Right ventricle myocardium inferior (tissue), 1 donor: Measurements from ENCODE around the gene ZNF618. TPM values are rescaled to one million over a fixed set of nuclear protein-coding genes. Genes with fewer than 3 reads are reported as not detected.

Experiments used
- ATAC-seq: fragments of 200-7000 bp; cut with Tn5 transposase; one replicate; pipeline ENCODE4 v1.9.1; 2020; ENCODE audit warnings: mild to moderate bottlenecking, moderate library complexity
- DNase-seq: peaks from one replicate; pipeline ENCODE4 v3.0.0; 2021; ENCODE audit errors: missing footprints
- intact Hi-C: fragments of 100-400 bp; cut with DNase I; formaldehyde crosslinking; loops from one replicate; pipeline ENCODE4 v1.11.0; 2022
- total RNA-seq: library from RNA; stranded (reverse); fragmentation: NEBNext Ultra II Directional; extraction: Animal tissue kit (Norgen Biotek cat#: 25700); gene quantifications from one replicate; pipeline ENCODE4 v1.2.1, GENCODE V29; 2021
- donor health status: DM: no; HTN: yes; CAD: no; lungs with severe emphysema.

The ZNF618 gene
- total RNA-seq, 1 donor from 2014 or later, result 1.6 TPM

- DNase-seq (no peak), ATAC-seq (no peak)
- intact Hi-C loops, result no loop called here
Observed at GRCh38 chr9:113903514-113904077, 27.5 kb downstream of the ZNF618 start.

- ATAC-seq (no peak), DNase-seq (no peak)
Observed at GRCh38 chr9:113906411-113907110, 30.5 kb downstream of the ZNF618 start.

GRCh38 chr9:113907282-113907681, 31.2 kb downstream of the ZNF618 start:
- DNase-seq (no peak), ATAC-seq (no peak)
- intact Hi-C loops, result no loop called here

More at GRCh38 chr9:113906411-113907110, 30.5 kb downstream of the ZNF618 start:
- intact Hi-C loops, result no loop called here

- no peak for ATAC-seq
- intact Hi-C loops, result no loop called here
- DNase-seq, result no peak
Observed at GRCh38 chr9:113909421-113909820, 33.3 kb downstream of the ZNF618 start.

GRCh38 chr9:113910036-113910639, 34.0 kb downstream of the ZNF618 start:
- ATAC-seq, result no peak

GRCh38 chr9:113911850-113912557, 35.9 kb downstream of the ZNF618 start:
- intact Hi-C loops, result no loop called here
- DNase-seq (no peak), ATAC-seq (no peak)

More at GRCh38 chr9:113910036-113910639, 34.0 kb downstream of the ZNF618 start:
- no peak for DNase-seq
- intact Hi-C loops, result no loop called here

- DNase-seq (no peak), ATAC-seq (no peak)
- intact Hi-C loops, result no loop called here
Observed at GRCh38 chr9:113912816-113913215, 36.7 kb downstream of the ZNF618 start.

- no peak for DNase-seq
- no peak for ATAC-seq
- intact Hi-C loops, result no loop called here
Observed at GRCh38 chr9:113913426-113914195, 37.5 kb downstream of the ZNF618 start.

GRCh38 chr9:113914517-113914916, 38.4 kb downstream of the ZNF618 start:
- ATAC-seq (no peak), DNase-seq (no peak)
- intact Hi-C loops, result no loop called here

- intact Hi-C loops, result no loop called here
- DNase-seq (no peak), ATAC-seq (no peak)
Observed at GRCh38 chr9:113915817-113916434, 39.8 kb downstream of the ZNF618 start.

GRCh38 chr9:113916931-113917330, 40.8 kb downstream of the ZNF618 start:
- ATAC-seq (no peak), DNase-seq (no peak)
- intact Hi-C loops, result no loop called here

GRCh38 chr9:113918697-113919350, 42.7 kb downstream of the ZNF618 start:
- DNase-seq (no peak), ATAC-seq (no peak)
- intact Hi-C loops, result no loop called here

GRCh38 chr9:113919382-113919781, 43.3 kb downstream of the ZNF618 start:
- DNase-seq, result no peak
- no peak for ATAC-seq
- intact Hi-C loops, result no loop called here

- no peak for ATAC-seq
- no peak for DNase-seq
- intact Hi-C loops, result no loop called here
Observed at GRCh38 chr9:113919871-113920270, 43.8 kb downstream of the ZNF618 start.

- DNase-seq (no peak), ATAC-seq (no peak)
- intact Hi-C loops, result no loop called here
Observed at GRCh38 chr9:113920872-113921271, 44.8 kb downstream of the ZNF618 start.

- intact Hi-C loops, result no loop called here
Observed at GRCh38 chr9:113921396-113921925, 45.4 kb downstream of the ZNF618 start.

GRCh38 chr9:113922160-113922559, 46.1 kb downstream of the ZNF618 start:
- intact Hi-C loops, result no loop called here
- ATAC-seq (no peak), DNase-seq (no peak)

More at GRCh38 chr9:113921396-113921925, 45.4 kb downstream of the ZNF618 start:
- ATAC-seq (no peak), DNase-seq (no peak)

GRCh38 chr9:113926211-113926610, 50.1 kb downstream of the ZNF618 start:
- no peak for DNase-seq
- no peak for ATAC-seq
- intact Hi-C loops, result no loop called here
